PC-9 (cell line): ENCODE measurements around the gene CSE1L. TPM values are rescaled to one million over a fixed set of nuclear protein-coding genes. Genes with fewer than 3 reads are reported as not detected.

Experiments
- BruUV-seq: library from RNA; stranded (reverse); fragments of 400-500 nt; replicated peaks from 2 replicates; lab custom pipeline; 2021; lab: Mats Ljungman, UMichigan
- CTCF ChIA-PET: fragments of 300-600 bp; sonication (Branson Sonifier 250); formaldehyde crosslinking; loops from one replicate; lab custom pipeline; 2022; ENCODE audit warnings: antibody characterized with exemption; lab: Charles Lee
- POLR2A ChIA-PET: fragments of 300-600 bp; sonication (Branson Sonifier 250); formaldehyde crosslinking; loops from one replicate; lab custom pipeline; 2022; ENCODE audit warnings: antibody characterized with exemption; ENCODE audit not compliant: unreplicated experiment; lab: Charles Lee
- DNase-seq, 2 experiments: peaks; one replicate each; pipeline versions ENCODE4 v3.0.0 to v3.0.0-alpha.2; 2015 to 2022; ENCODE audit warnings: mixed read lengths in 1 of 2
- H2AFZ ChIP-seq: fragments of 200-600 bp; sonication (generic); 2 replicates; pipeline ENCODE4 v1.8.1; 2017; ENCODE audit warnings: antibody characterized with exemption
- H3F3A ChIP-seq: fragments of 200-600 bp; sonication (generic); 2 replicates; pipeline ENCODE4 v1.8.1; 2017; ENCODE audit warnings: antibody characterized with exemption, mild to moderate bottlenecking, low read depth; ENCODE audit not compliant: insufficient read depth
- H3K27ac ChIP-seq: fragments of 200-600 bp; sonication (generic); 2 replicates; pipeline ENCODE4 v1.6.1; 2016; ENCODE audit warnings: mixed run types
- H3K27me3 ChIP-seq: fragments of 200-600 bp; sonication (generic); 2 replicates; pipeline ENCODE4 v1.6.1; 2016; ENCODE audit warnings: low read depth, mixed run types; ENCODE audit not compliant: insufficient read depth
- H3K36me3 ChIP-seq: fragments of 200-600 bp; sonication (generic); 2 replicates; pipeline ENCODE4 v1.6.1; 2016; ENCODE audit warnings: low read depth, mixed run types
- H3K4me1 ChIP-seq: fragments of 200-600 bp; sonication (generic); replicated peaks from 2 replicates; pipeline ENCODE4 v1.6.1; 2016; ENCODE audit warnings: mixed run types; ENCODE audit not compliant: insufficient read depth
- H3K4me2 ChIP-seq: fragments of 200-600 bp; sonication (generic); 2 replicates; pipeline ENCODE4 v1.6.1; 2017; ENCODE audit warnings: mixed run types
- H3K4me3 ChIP-seq: fragments of 200-600 bp; sonication (generic); 2 replicates; pipeline ENCODE4 v1.6.1; 2016; ENCODE audit warnings: mixed run types
- H3K79me2 ChIP-seq: fragments of 200-600 bp; sonication (generic); 2 replicates; pipeline ENCODE4 v1.6.1; 2017; ENCODE audit warnings: low read depth, mixed run types
- H3K9me2 ChIP-seq: fragments of 200-600 bp; sonication (generic); 2 replicates; pipeline ENCODE4 v1.8.1; 2017; ENCODE audit warnings: mild to moderate bottlenecking; ENCODE audit not compliant: insufficient read depth
- H3K9me3 ChIP-seq: fragments of 200-600 bp; sonication (generic); 2 replicates; pipeline ENCODE4 v1.8.1; 2016; ENCODE audit warnings: low read depth; ENCODE audit not compliant: insufficient read depth
- H4K20me1 ChIP-seq: fragments of 200-600 bp; sonication (generic); 2 replicates; pipeline ENCODE4 v1.8.1; 2017; ENCODE audit not compliant: insufficient read depth
- EZH2 ChIP-seq: fragments of 200-600 bp; sonication (generic); IDR thresholded peaks from 2 replicates; pipeline ENCODE4 v1.8.0; 2017; ENCODE audit warnings: antibody characterized with exemption, low read depth
- intact Hi-C: fragments of 100-400 bp; cut with micrococcal nuclease; formaldehyde crosslinking; loops from one replicate; pipeline ENCODE4 v1.10.0; 2022; ENCODE audit not compliant: unreplicated experiment
- total RNA-seq: library from RNA; stranded (reverse); gene quantifications from 2 replicates; pipeline ENCODE4 v1.2.3, GENCODE V29; 2021
- TF ChIP-seq, protein P1 (sequence below): fragments of 200-600 bp; sonication (generic); conservative IDR thresholded peaks from 2 replicates; pipeline ENCODE4 v1.6.1; 2017; ENCODE audit warnings: mixed run types, antibody characterized with exemption, mild to moderate bottlenecking, moderate library complexity

CSE1L gene
- total RNA-seq, 1 experiment from 2014 or later, result 132 TPM

DNA sequence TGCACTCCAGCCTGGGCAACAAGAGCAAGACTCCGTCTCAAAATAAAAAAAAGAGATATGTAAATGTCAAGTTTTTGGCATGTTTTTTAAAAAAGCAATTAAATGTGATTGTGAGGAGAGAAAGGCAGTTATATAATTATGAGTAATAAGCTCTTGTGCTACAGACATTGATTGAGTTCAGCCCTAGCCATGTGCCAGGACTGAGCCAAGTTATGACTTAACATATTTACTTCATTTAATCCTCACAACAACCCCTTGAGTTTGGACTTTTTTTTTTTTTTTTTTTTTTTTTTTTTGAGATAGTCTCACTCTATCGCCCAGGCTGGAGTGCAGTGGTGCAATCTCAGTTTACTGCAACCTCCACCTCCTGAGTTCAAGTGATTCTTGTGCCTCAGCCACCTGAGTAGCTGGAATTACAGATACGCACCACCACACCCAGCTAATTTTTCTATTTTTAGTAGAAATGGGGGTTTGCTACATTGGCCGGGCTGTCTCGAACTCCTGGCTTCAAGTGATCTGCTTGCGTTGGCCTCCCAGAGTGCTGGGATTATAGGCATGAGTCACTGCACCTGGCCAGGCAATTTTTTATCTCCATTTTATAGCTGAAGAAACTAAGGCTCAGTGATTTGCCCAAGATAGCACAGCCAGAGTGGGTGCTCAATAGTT is 15.0 kb upstream of the CSE1L start:
- Histone ChIP-seq H4K20me1 (peaks cover 4% of the 10 kb centered on the region), H3K4me1 (no peaks in the 10 kb centered on the region), H3K79me2 (no peaks in the 10 kb centered on the region), H3K27ac (no peak overlapping the region), H3K9me3 (no peaks in the 10 kb centered on the region), H3K27me3 (no peaks in the 10 kb centered on the region), H3K4me3 (no peak overlapping the region), H3K9me2 (no peaks in the 10 kb centered on the region), H3F3A (peaks cover 19% of the 10 kb centered on the region; the same call in 1 of the 2 replicates), H3K36me3 (peaks cover 54% of the 10 kb centered on the region), H3K4me2 (no peak overlapping the region), H2AFZ (no peak overlapping the region)
- BruUV-seq, result no TSS peak
- intact Hi-C loops, result no loop called here
- TF ChIP-seq EZH2, result no peak
- TF ChIP-seq, protein P1, sequence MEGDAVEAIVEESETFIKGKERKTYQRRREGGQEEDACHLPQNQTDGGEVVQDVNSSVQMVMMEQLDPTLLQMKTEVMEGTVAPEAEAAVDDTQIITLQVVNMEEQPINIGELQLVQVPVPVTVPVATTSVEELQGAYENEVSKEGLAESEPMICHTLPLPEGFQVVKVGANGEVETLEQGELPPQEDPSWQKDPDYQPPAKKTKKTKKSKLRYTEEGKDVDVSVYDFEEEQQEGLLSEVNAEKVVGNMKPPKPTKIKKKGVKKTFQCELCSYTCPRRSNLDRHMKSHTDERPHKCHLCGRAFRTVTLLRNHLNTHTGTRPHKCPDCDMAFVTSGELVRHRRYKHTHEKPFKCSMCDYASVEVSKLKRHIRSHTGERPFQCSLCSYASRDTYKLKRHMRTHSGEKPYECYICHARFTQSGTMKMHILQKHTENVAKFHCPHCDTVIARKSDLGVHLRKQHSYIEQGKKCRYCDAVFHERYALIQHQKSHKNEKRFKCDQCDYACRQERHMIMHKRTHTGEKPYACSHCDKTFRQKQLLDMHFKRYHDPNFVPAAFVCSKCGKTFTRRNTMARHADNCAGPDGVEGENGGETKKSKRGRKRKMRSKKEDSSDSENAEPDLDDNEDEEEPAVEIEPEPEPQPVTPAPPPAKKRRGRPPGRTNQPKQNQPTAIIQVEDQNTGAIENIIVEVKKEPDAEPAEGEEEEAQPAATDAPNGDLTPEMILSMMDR, result no peak
- CTCF ChIA-PET, result no interaction called here
- POLR2A ChIA-PET, result interaction anchor here (0.6 kb wide), 1 partner anchor 82 kb away, joined by 4 read pairs; no protein-coding TSS in a partner anchor
- DNase-seq, result no peak

DNA sequence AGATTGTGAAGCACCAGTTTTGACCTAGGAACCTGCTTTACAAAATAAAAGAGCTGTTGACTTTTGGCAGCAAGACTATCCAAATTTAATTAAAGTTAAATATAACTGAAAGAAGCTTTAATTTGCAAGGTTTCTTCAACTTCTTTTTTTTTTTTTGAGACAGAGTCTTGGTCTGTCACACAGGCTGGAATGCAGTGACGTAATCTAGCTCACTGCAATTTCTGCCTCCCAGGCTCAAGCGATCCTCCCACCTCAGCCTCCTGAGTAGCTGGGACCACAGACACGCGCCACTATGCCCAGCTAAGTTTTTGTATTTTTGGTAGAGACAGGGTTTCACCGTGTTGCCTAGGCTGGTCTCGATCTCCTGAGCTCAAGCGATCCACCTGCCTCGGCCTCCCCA is 13.7 kb upstream of the CSE1L start:
- TF ChIP-seq, protein P1, result no peak
- no peak for TF ChIP-seq EZH2
- POLR2A ChIA-PET, result interaction anchor here (0.6 kb wide), 1 partner anchor 117 kb away, joined by 4 read pairs; no protein-coding TSS in a partner anchor
- no peaks in the 10 kb centered on the region for H3K79me2 ChIP-seq
- no peak overlapping the region for H3K27ac ChIP-seq
- BruUV-seq, result no TSS peak
- peaks cover 6% of the 10 kb centered on the region for H4K20me1 ChIP-seq
- H3K9me3 ChIP-seq, result no peaks in the 10 kb centered on the region
- no peaks in the 10 kb centered on the region for H3K27me3 ChIP-seq
- DNase-seq, result no peak
- no peak overlapping the region for H2AFZ ChIP-seq
- peaks cover 55% of the 10 kb centered on the region for H3K36me3 ChIP-seq
- H3K4me3 ChIP-seq, result no peak overlapping the region
- peaks cover 6% of the 10 kb centered on the region for H3K4me1 ChIP-seq
- CTCF ChIA-PET, result no interaction called here
- H3K4me2 ChIP-seq, result no peak overlapping the region
- no peaks in the 10 kb centered on the region for H3K9me2 ChIP-seq
- peaks cover 31% of the 10 kb centered on the region; the same call in 1 of the 2 replicates for H3F3A ChIP-seq
- intact Hi-C loops, result no loop called here

DNA sequence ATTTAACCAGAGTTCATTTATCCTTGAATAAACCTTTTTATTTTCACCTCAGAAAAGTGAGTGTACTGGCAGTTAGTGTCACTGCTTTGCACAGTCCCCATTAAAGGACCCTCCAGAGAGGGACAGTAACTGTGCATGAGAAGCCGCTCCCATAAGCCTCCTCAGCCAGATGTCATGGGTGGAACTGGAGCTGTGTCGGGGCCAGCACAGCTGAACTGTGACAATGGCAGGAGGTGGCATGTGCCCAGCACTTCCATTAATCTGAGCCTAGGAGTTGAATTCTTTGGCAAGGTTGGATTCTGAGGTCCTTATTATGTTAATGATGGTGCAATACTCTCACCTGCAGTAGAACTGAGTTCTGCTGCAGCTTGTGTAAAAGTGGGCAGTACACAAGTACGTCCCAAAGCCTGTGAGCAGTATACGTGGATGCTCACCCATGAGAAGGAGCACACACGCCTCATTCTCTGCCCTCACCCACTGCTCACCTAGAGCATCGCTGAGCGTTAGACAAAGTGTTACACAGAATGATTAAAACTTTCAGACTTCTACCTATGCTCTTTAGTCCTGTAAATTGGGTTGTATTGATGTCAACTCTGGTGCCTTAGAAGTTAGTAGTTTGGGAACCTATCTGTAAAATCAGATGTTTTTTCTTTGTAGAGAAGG is 11.9 kb upstream of the CSE1L start:
- ChIA-PET POLR2A (no interaction called here), CTCF (no interaction called here)
- H3K9me2 ChIP-seq, result no peaks in the 10 kb centered on the region
- peaks cover 37% of the 10 kb centered on the region for H3F3A ChIP-seq
- no TSS peak for BruUV-seq
- H3K36me3 ChIP-seq, result peaks cover 39% of the 10 kb centered on the region
- H2AFZ ChIP-seq, result no peak overlapping the region
- H3K27me3 ChIP-seq, result no peaks in the 10 kb centered on the region
- H3K4me3 ChIP-seq, result no peak overlapping the region
- H3K79me2 ChIP-seq, result no peaks in the 10 kb centered on the region
- intact Hi-C loops, result no loop called here
- no peak overlapping the region for H3K27ac ChIP-seq
- no peaks in the 10 kb centered on the region for H3K9me3 ChIP-seq
- peaks cover 17% of the 10 kb centered on the region for H3K4me1 ChIP-seq
- TF ChIP-seq, protein P1, result no peak
- TF ChIP-seq EZH2, result no peak
- DNase-seq, result no peak
- H4K20me1 ChIP-seq, result peaks cover 14% of the 10 kb centered on the region
- H3K4me2 ChIP-seq, result no peak overlapping the region
